PC-3 (cell line): ENCODE measurements around the gene ANP32A. TPM values are rescaled to one million over a fixed set of nuclear protein-coding genes. Genes with fewer than 3 reads are reported as not detected.

Source experiments
- ATAC-seq: fragments of 200-7000 bp; cut with Tn5 transposase; 2 replicates; pipeline ENCODE4 v1.9.1; 2020; ENCODE audit warnings: mild to moderate bottlenecking, moderate library complexity
- BruUV-seq: library from RNA; stranded (reverse); fragments of 400-500 nt; replicated peaks from 2 replicates; lab custom pipeline; 2021; lab: Mats Ljungman, UMichigan
- CTCF ChIA-PET: fragments of 300-600 bp; sonication (Branson Sonifier 250); formaldehyde crosslinking; loops from one replicate; lab custom pipeline; 2022; ENCODE audit warnings: antibody characterized with exemption; lab: Charles Lee
- POLR2A ChIA-PET: fragments of 300-600 bp; sonication (Branson Sonifier 250); formaldehyde crosslinking; loops from one replicate; lab custom pipeline; 2022; ENCODE audit warnings: antibody characterized with exemption; ENCODE audit not compliant: unreplicated experiment; lab: Charles Lee
- DNase-seq: peaks from one replicate; pipeline ENCODE4 v3.0.0-alpha.2; 2015
- H2AFZ ChIP-seq: fragments of 300-600 bp; sonication (generic); 2 replicates; pipeline ENCODE4 v1.6.0; 2016; ENCODE audit warnings: antibody characterized with exemption, low read length
- H3F3A ChIP-seq: fragments of 300-600 bp; sonication (generic); one replicate; pipeline ENCODE4 v1.6.0; 2017; ENCODE audit warnings: antibody characterized with exemption, low read length, control low read depth, mild to moderate bottlenecking; ENCODE audit not compliant: unreplicated experiment
- H3K27ac ChIP-seq: fragments of 300-600 bp; sonication (generic); 2 replicates; pipeline ENCODE4 v1.5.1; 2016; ENCODE audit warnings: mild to moderate bottlenecking, low read length
- H3K27me3 ChIP-seq: fragments of 300-600 bp; sonication (generic); 2 replicates; pipeline ENCODE4 v1.6.1; 2016; ENCODE audit warnings: low read length, mixed read lengths
- H3K36me3 ChIP-seq: fragments of 300-600 bp; sonication (generic); 2 replicates; pipeline ENCODE4 v1.6.1; 2016; ENCODE audit warnings: low read depth, mixed run types, low read length, mixed read lengths
- H3K4me1 ChIP-seq: fragments of 300-600 bp; sonication (generic); 2 replicates; pipeline ENCODE4 v1.5.1; 2016; ENCODE audit warnings: low read length; ENCODE audit not compliant: insufficient read depth
- H3K4me2 ChIP-seq: fragments of 300-600 bp; sonication (generic); 2 replicates; pipeline ENCODE4 v1.6.0; 2016; ENCODE audit warnings: low read length
- H3K4me3 ChIP-seq: fragments of 300-600 bp; sonication (generic); 2 replicates; pipeline ENCODE4 v1.5.1; 2016; ENCODE audit warnings: mild to moderate bottlenecking, low read length, mixed read lengths
- H3K79me2 ChIP-seq: fragments of 300-600 bp; sonication (generic); 2 replicates; pipeline ENCODE4 v1.6.1; 2017; ENCODE audit warnings: low read length, mixed read lengths
- H3K9ac ChIP-seq: fragments of 300-600 bp; sonication (generic); 2 replicates; pipeline ENCODE4 v1.6.0; 2016; ENCODE audit warnings: mild to moderate bottlenecking, low read length
- H3K9me2 ChIP-seq: fragments of 300-600 bp; sonication (generic); replicated peaks from 2 replicates; pipeline ENCODE4 v1.6.1; 2016; ENCODE audit warnings: mixed run types, low read length, mixed read lengths
- H3K9me3 ChIP-seq: fragments of 300-600 bp; sonication (generic); 2 replicates; pipeline ENCODE4 v1.6.1; 2016; ENCODE audit warnings: low read length, mixed read lengths
- H4K20me1 ChIP-seq: fragments of 300-600 bp; sonication (generic); 2 replicates; pipeline ENCODE4 v1.6.1; 2016; ENCODE audit warnings: low read length, mixed read lengths
- CTCF ChIP-seq: fragments of 300-600 bp; sonication (generic); conservative IDR thresholded peaks from 2 replicates; pipeline ENCODE4 v1.5.1; 2017; ENCODE audit warnings: antibody characterized with exemption, low read depth, mild to moderate bottlenecking, low read length
- EZH2 ChIP-seq: fragments of 300-600 bp; sonication (generic); IDR thresholded peaks from one replicate; pipeline ENCODE4 v1.6.1; 2017; ENCODE audit warnings: antibody characterized with exemption, mild to moderate bottlenecking, low read length; ENCODE audit not compliant: unreplicated experiment
- EZH2phosphoT487 ChIP-seq: fragments of 300-600 bp; sonication (generic); IDR thresholded peaks from 2 replicates; pipeline ENCODE4 v1.6.1; 2018; ENCODE audit warnings: mild to moderate bottlenecking, antibody characterized with exemption, low read length, borderline replicate concordance
- intact Hi-C: fragments of 100-400 bp; cut with micrococcal nuclease; formaldehyde crosslinking; loops from 2 replicates; pipeline ENCODE4 v1.9.0; 2023
- microRNA-seq: library from miRNA; unstranded; fragments of <30 nt; microRNA quantifications from one replicate; pipeline ENCODE4 v1.1.0, GENCODE V29; 2020; ENCODE audit not compliant: unreplicated experiment
- total RNA-seq: library from RNA; depleted of rRNA; stranded (reverse); fragments of >200 nt; gene quantifications from 2 replicates; pipeline ENCODE4 v1.2.3, GENCODE V29; 2014; rRNA removed

Gene ANP32A
- total RNA-seq, 1 experiment from 2014 or later, result 106 TPM

- peak; percentile 59 for DNase-seq
- H3K4me3 ChIP-seq, result no peak overlapping the region
- no peaks in the 10 kb centered on the region for H3K9me2 ChIP-seq
- ChIA-PET POLR2A (no interaction called here), CTCF (no interaction called here)
- no peaks in the 10 kb centered on the region for H3K27me3 ChIP-seq
- no peak for TF ChIP-seq EZH2
- TF ChIP-seq CTCF, result peak; percentile 66
- H3K4me1 ChIP-seq, result no peaks in the 10 kb centered on the region
- H3K9ac ChIP-seq, result no peak overlapping the region
- no peaks in the 10 kb centered on the region for H3F3A ChIP-seq
- H3K27ac ChIP-seq, result no peak overlapping the region
- H3K9me3 ChIP-seq, result no peaks in the 10 kb centered on the region
- BruUV-seq, result no TSS peak
- 0 out of 2 replicates have a peak, but pooled peaks have one; percentile 29 for ATAC-seq
- intact Hi-C loops, result loop anchor here (1.0 kb wide), 1 partner anchor 146 kb away; no protein-coding TSS in a partner anchor
- no peaks in the 10 kb centered on the region for H3K36me3 ChIP-seq
- H4K20me1 ChIP-seq, result no peaks in the 10 kb centered on the region
- H3K79me2 ChIP-seq, result no peaks in the 10 kb centered on the region
- H2AFZ ChIP-seq, result no peak overlapping the region
- no peak overlapping the region for H3K4me2 ChIP-seq
Observed at GRCh38 chr15:68730471-68730919, 90.2 kb downstream of the ANP32A start.

- ATAC-seq, result peak; percentile 24; the same call in 1 of the 2 replicates
Observed at GRCh38 chr15:68729789-68730411, 90.8 kb downstream of the ANP32A start.

More at GRCh38 chr15:68729789-68730411, 90.8 kb downstream of the ANP32A start:
- intact Hi-C loops, result loop anchor here (1.0 kb wide), 1 partner anchor 146 kb away; no protein-coding TSS in a partner anchor
- Histone ChIP-seq H3K27me3 (no peaks in the 10 kb centered on the region), H3K79me2 (no peaks in the 10 kb centered on the region), H3K4me2 (no peak overlapping the region), H3K9me2 (no peaks in the 10 kb centered on the region), H3K4me3 (no peak overlapping the region), H2AFZ (no peak overlapping the region), H3K27ac (no peak overlapping the region), H3K4me1 (no peaks in the 10 kb centered on the region), H3K9me3 (no peaks in the 10 kb centered on the region), H3K9ac (no peak overlapping the region), H3K36me3 (no peaks in the 10 kb centered on the region), H4K20me1 (no peaks in the 10 kb centered on the region), H3F3A (no peaks in the 10 kb centered on the region)
- ChIA-PET CTCF (no interaction called here), POLR2A (no interaction called here)
- TF ChIP-seq EZH2 (no peak), EZH2phosphoT487 (no peak), CTCF (no peak)
- no TSS peak for BruUV-seq
- no peak for DNase-seq

Small RNA genes within 50 kb of the gene (microRNA-seq; reads per million reads assigned to microRNA genes)
- gene MIR4312, result not detected

Other genes with a start within 250 kb of the ANP32A start
- 0.66 and 0.92 TPM in 2 replicates for gene CORO2B, start 241.9 kb downstream of the ANP32A start, total RNA-seq
- gene SPESP1, start 109.6 kb upstream of the ANP32A start, total RNA-seq, result not detected in 2 replicates
- 237 and 339 TPM in 2 replicates for gene NOX5, start 193.8 kb upstream of the ANP32A start, total RNA-seq